WTC11 (cell line): Measurements from ENCODE around the gene DEFB121. TPM values are rescaled to one million over a fixed set of nuclear protein-coding genes. Genes with fewer than 3 reads are reported as not detected.

Source experiments
- ATAC-seq: fragments of 200-7000 bp; cut with Tn5 transposase; 2 replicates; pipeline ENCODE4 v1.10.0; 2021; ENCODE audit warnings: mild to moderate bottlenecking, moderate library complexity
- CTCF ChIA-PET: fragments of 300-600 bp; sonication (Branson Sonifier 250); formaldehyde crosslinking; loops from one replicate; lab custom pipeline; 2021; ENCODE audit warnings: antibody characterized with exemption; lab: Charles Lee
- POLR2A ChIA-PET: fragments of 350-600 bp; sonication (Branson Sonifier 250); formaldehyde crosslinking; loops from one replicate; lab custom pipeline; 2021; ENCODE audit warnings: antibody characterized with exemption; lab: Charles Lee
- DNase-seq: peaks from one replicate; pipeline ENCODE4 v3.0.0; 2021; ENCODE audit warnings: low spot score
- H3K27ac Mint-ChIP-seq: 2 replicates; pipeline ENCODE4 v1.8.0; 2021; ENCODE audit warnings: mixed read lengths
- H3K27me3 Mint-ChIP-seq: 2 replicates; pipeline ENCODE4 v1.8.0; 2021; ENCODE audit warnings: low read depth, mild to moderate bottlenecking, moderate library complexity, mixed read lengths
- H3K36me3 Mint-ChIP-seq: 2 replicates; pipeline ENCODE4 v1.8.0; 2021; ENCODE audit warnings: mixed read lengths
- H3K4me1 Mint-ChIP-seq: 2 replicates; pipeline ENCODE4 v1.8.0; 2022; ENCODE audit warnings: mixed read lengths
- H3K4me3 Mint-ChIP-seq: 2 replicates; pipeline ENCODE4 v1.8.0; 2021; ENCODE audit warnings: mild to moderate bottlenecking, moderate library complexity, mixed read lengths
- H3K9me3 Mint-ChIP-seq: 2 replicates; pipeline ENCODE4 v1.8.0; 2021; ENCODE audit warnings: mixed read lengths
- ATF1 ChIP-seq: sonication (generic); formaldehyde crosslinking; IDR thresholded peaks from 2 replicates; pipeline ENCODE4 v1.8.1; 2023; ENCODE audit warnings: mild to moderate bottlenecking, moderate library complexity, missing genetic modification reagents
- GABPB1 ChIP-seq: sonication (generic); formaldehyde crosslinking; IDR thresholded peaks from 2 replicates; pipeline ENCODE4 v1.8.1; 2023; ENCODE audit warnings: mild to moderate bottlenecking, missing genetic modification reagents
- HMGA2 ChIP-seq: fragments of 250-450 bp; sonication (Bioruptor Pico); IDR thresholded peaks from 2 replicates; pipeline ENCODE4 v1.4.0; 2021; ENCODE audit warnings: mild to moderate bottlenecking, moderate library complexity
- NFATC4 ChIP-seq: fragments of 250-450 bp; sonication (Bioruptor Pico); IDR thresholded peaks from 2 replicates; pipeline ENCODE4 v1.9.0; 2021; ENCODE audit warnings: mild to moderate bottlenecking
- NFE2L1 ChIP-seq: sonication (generic); formaldehyde crosslinking; IDR thresholded peaks from 2 replicates; pipeline ENCODE4 v1.8.1; 2023; ENCODE audit warnings: missing genetic modification reagents
- RELA ChIP-seq: sonication (generic); formaldehyde crosslinking; IDR thresholded peaks from 2 replicates; pipeline ENCODE4 v1.8.1; 2022; ENCODE audit warnings: missing genetic modification reagents, mild to moderate bottlenecking, borderline replicate concordance
- TEAD4 ChIP-seq: sonication (generic); formaldehyde crosslinking; IDR thresholded peaks from 2 replicates; pipeline ENCODE4 v1.8.0; 2022; ENCODE audit warnings: mild to moderate bottlenecking, missing genetic modification reagents
- ZNF396 ChIP-seq: fragments of 250-450 bp; sonication (Bioruptor Pico); IDR thresholded peaks from 2 replicates; pipeline ENCODE4 v1.8.0; 2021; ENCODE audit warnings: mild to moderate bottlenecking, moderate library complexity, borderline replicate concordance
- ZNF423 ChIP-seq: fragments of 250-450 bp; sonication (Bioruptor Pico); IDR thresholded peaks from 2 replicates; pipeline ENCODE4 v2.1.2; 2022; ENCODE audit warnings: mild to moderate bottlenecking, moderate library complexity
- ZNF671 ChIP-seq: fragments of 250-450 bp; sonication (Bioruptor Pico); IDR thresholded peaks from 2 replicates; pipeline ENCODE4 v1.8.0; 2021; ENCODE audit warnings: mild to moderate bottlenecking
- total RNA-seq: library from RNA; stranded (reverse); gene quantifications from 3 replicates; pipeline ENCODE4 v1.2.3, GENCODE V29; 2021
- TF ChIP-seq, protein P1 (sequence below): fragments of 200-600 bp; IDR thresholded peaks from 2 replicates; pipeline ENCODE4 v1.8.0; 2022; ENCODE audit warnings: antibody characterized with exemption
- TF ChIP-seq, protein P2 (sequence below): sonication (generic); formaldehyde crosslinking; IDR thresholded peaks from 2 replicates; pipeline ENCODE4 v1.8.0; 2022; ENCODE audit warnings: mild to moderate bottlenecking, missing genetic modification reagents
- TF ChIP-seq, protein P3 (sequence below): sonication (generic); formaldehyde crosslinking; IDR thresholded peaks from 2 replicates; pipeline ENCODE4 v1.8.0; 2023; ENCODE audit warnings: missing genetic modification reagents, mild to moderate bottlenecking, borderline replicate concordance
- TF ChIP-seq, protein P4 (sequence below): sonication (generic); formaldehyde crosslinking; IDR thresholded peaks from 2 replicates; pipeline ENCODE4 v1.8.1; 2023; ENCODE audit warnings: mild to moderate bottlenecking, missing genetic modification reagents, borderline replicate concordance

Gene DEFB121
- total RNA-seq, 1 experiment from 2014 or later, result not detected

DNA sequence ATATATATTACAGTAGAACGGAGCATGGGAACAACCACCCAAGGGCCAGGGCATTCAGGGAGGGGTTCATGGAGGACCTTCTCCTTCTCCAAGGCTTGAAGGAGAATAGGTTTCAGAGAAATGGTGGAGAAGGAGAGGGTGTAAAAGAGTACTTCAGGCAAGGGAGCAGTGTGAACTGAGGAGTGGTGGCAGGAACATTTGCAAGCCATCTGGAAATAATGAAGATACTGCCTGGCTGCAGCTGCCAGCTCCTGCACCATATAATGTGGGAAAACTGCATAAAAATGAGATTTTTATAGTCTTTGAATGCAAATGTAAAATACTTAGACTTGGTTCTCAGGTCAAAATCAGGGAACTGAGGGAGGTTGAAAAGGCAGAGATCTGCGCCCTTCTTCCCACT lies 9.6 kb upstream of the DEFB121 start:
- CTCF ChIA-PET, result no interaction called here

DNA sequence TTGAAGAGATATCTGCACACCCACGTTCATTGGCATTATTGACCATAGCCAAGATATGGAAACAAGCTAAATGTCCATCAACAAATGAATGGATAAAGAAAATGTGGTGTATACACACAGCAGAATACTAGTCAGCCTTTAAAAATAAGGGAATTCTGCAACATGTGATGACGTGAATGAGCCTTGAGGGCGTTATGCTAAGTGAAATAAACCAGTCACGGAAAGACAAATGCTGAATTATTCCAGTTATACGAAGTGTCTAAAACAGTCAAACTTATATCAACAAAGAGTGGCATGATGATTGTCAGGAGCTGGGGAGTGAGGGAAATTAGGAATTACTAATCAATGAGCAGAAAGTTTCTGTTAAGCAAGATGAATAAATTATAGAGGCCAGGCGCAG lies 8.4 kb upstream of the DEFB121 start:
- Mint-ChIP-seq H3K27ac (no peak overlapping the region), H3K36me3 (peaks cover 57% of the 10 kb centered on the region)
- CTCF ChIA-PET, result no interaction called here
- TF ChIP-seq, protein P1, sequence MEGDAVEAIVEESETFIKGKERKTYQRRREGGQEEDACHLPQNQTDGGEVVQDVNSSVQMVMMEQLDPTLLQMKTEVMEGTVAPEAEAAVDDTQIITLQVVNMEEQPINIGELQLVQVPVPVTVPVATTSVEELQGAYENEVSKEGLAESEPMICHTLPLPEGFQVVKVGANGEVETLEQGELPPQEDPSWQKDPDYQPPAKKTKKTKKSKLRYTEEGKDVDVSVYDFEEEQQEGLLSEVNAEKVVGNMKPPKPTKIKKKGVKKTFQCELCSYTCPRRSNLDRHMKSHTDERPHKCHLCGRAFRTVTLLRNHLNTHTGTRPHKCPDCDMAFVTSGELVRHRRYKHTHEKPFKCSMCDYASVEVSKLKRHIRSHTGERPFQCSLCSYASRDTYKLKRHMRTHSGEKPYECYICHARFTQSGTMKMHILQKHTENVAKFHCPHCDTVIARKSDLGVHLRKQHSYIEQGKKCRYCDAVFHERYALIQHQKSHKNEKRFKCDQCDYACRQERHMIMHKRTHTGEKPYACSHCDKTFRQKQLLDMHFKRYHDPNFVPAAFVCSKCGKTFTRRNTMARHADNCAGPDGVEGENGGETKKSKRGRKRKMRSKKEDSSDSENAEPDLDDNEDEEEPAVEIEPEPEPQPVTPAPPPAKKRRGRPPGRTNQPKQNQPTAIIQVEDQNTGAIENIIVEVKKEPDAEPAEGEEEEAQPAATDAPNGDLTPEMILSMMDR, result no peak
- no peak for TF ChIP-seq GABPB1 (CRISPR knock-in tag)
- TF ChIP-seq, protein P2, sequence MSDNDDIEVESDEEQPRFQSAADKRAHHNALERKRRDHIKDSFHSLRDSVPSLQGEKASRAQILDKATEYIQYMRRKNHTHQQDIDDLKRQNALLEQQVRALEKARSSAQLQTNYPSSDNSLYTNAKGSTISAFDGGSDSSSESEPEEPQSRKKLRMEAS (CRISPR knock-in tag), result no peak
- TF ChIP-seq, protein P3, sequence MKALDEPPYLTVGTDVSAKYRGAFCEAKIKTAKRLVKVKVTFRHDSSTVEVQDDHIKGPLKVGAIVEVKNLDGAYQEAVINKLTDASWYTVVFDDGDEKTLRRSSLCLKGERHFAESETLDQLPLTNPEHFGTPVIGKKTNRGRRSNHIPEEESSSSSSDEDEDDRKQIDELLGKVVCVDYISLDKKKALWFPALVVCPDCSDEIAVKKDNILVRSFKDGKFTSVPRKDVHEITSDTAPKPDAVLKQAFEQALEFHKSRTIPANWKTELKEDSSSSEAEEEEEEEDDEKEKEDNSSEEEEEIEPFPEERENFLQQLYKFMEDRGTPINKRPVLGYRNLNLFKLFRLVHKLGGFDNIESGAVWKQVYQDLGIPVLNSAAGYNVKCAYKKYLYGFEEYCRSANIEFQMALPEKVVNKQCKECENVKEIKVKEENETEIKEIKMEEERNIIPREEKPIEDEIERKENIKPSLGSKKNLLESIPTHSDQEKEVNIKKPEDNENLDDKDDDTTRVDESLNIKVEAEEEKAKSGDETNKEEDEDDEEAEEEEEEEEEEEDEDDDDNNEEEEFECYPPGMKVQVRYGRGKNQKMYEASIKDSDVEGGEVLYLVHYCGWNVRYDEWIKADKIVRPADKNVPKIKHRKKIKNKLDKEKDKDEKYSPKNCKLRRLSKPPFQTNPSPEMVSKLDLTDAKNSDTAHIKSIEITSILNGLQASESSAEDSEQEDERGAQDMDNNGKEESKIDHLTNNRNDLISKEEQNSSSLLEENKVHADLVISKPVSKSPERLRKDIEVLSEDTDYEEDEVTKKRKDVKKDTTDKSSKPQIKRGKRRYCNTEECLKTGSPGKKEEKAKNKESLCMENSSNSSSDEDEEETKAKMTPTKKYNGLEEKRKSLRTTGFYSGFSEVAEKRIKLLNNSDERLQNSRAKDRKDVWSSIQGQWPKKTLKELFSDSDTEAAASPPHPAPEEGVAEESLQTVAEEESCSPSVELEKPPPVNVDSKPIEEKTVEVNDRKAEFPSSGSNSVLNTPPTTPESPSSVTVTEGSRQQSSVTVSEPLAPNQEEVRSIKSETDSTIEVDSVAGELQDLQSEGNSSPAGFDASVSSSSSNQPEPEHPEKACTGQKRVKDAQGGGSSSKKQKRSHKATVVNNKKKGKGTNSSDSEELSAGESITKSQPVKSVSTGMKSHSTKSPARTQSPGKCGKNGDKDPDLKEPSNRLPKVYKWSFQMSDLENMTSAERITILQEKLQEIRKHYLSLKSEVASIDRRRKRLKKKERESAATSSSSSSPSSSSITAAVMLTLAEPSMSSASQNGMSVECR (CRISPR knock-in tag), result no peak
- TF ChIP-seq, protein P4, sequence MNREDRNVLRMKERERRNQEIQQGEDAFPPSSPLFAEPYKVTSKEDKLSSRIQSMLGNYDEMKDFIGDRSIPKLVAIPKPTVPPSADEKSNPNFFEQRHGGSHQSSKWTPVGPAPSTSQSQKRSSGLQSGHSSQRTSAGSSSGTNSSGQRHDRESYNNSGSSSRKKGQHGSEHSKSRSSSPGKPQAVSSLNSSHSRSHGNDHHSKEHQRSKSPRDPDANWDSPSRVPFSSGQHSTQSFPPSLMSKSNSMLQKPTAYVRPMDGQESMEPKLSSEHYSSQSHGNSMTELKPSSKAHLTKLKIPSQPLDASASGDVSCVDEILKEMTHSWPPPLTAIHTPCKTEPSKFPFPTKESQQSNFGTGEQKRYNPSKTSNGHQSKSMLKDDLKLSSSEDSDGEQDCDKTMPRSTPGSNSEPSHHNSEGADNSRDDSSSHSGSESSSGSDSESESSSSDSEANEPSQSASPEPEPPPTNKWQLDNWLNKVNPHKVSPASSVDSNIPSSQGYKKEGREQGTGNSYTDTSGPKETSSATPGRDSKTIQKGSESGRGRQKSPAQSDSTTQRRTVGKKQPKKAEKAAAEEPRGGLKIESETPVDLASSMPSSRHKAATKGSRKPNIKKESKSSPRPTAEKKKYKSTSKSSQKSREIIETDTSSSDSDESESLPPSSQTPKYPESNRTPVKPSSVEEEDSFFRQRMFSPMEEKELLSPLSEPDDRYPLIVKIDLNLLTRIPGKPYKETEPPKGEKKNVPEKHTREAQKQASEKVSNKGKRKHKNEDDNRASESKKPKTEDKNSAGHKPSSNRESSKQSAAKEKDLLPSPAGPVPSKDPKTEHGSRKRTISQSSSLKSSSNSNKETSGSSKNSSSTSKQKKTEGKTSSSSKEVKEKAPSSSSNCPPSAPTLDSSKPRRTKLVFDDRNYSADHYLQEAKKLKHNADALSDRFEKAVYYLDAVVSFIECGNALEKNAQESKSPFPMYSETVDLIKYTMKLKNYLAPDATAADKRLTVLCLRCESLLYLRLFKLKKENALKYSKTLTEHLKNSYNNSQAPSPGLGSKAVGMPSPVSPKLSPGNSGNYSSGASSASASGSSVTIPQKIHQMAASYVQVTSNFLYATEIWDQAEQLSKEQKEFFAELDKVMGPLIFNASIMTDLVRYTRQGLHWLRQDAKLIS, result no peak
- no peak for TF ChIP-seq ZNF396 (CRISPR knock-in tag)
- no peak for TF ChIP-seq HMGA2 (CRISPR knock-in tag)
- TF ChIP-seq, all 79 proteins: peak for 0
- no peak overlapping the region for H3K4me3 Mint-ChIP-seq
- H3K4me1 Mint-ChIP-seq, result no peaks in the 10 kb centered on the region
- ATAC-seq, result no peak
- H3K9me3 Mint-ChIP-seq, result peaks cover 87% of the 10 kb centered on the region
- peaks cover 16% of the 10 kb centered on the region for H3K27me3 Mint-ChIP-seq
- POLR2A ChIA-PET, result no interaction called here
- no peak for DNase-seq

More for the DNA sequence above, 9.6 kb upstream of the DEFB121 start:
- POLR2A ChIA-PET, result no interaction called here
- Mint-ChIP-seq H3K27me3 (peaks cover 16% of the 10 kb centered on the region), H3K27ac (no peak overlapping the region), H3K4me1 (no peaks in the 10 kb centered on the region), H3K36me3 (peaks cover 61% of the 10 kb centered on the region), H3K4me3 (no peak overlapping the region), H3K9me3 (peaks cover 87% of the 10 kb centered on the region)
- TF ChIP-seq NFATC4 (no peak), RELA (CRISPR knock-in tag) (no peak), TEAD4 (CRISPR knock-in tag) (no peak), ZNF423 (CRISPR knock-in tag) (no peak), ZNF671 (CRISPR knock-in tag) (no peak), NFE2L1 (CRISPR knock-in tag) (no peak), ATF1 (CRISPR knock-in tag) (no peak)
- DNase-seq (no peak), ATAC-seq (no peak)
